GM19238 (cell line): Measurements from ENCODE around the gene PIGR.
"Not testable (repeated sequence)": the region's sequence is repeated elsewhere in the genome, so short reads cannot be mapped to it uniquely, and the experiment has no call there.

Experiments used
- DNase-seq: peaks from one replicate; pipeline ENCODE4 v3.0.0; 2011; ENCODE audit warnings: low spot score; ENCODE audit not compliant: insufficient read length

Gene PIGR

DNA sequence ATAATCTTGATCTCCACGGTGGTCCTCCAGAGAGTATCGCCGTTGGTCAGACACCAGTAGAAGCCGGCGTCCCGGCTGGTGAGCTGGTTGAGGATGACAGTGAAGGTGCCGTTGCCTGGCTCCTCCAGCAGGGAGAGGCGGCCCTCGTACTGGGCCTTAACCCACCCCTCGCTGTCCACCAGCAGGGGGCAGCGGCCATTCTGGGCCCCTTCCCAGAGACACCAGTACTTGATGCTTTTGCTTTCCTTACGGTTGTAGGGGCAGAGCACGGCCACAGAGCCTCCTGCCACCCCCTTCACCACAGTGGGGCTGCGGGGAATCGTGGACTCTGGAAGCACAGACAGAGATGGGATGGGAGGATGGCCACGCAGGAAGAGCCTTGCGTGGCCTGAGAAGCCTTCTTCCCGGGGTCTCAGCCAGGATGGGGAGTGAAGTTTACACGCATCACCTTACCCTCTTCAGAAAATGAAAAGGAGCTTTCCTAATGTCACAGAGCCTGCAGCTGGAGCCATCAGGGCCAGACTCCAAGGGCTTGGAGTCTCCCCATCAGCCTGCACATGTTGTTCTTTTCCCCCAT lies 10.7 kb downstream of the PIGR start:
- no peak for DNase-seq

DNA sequence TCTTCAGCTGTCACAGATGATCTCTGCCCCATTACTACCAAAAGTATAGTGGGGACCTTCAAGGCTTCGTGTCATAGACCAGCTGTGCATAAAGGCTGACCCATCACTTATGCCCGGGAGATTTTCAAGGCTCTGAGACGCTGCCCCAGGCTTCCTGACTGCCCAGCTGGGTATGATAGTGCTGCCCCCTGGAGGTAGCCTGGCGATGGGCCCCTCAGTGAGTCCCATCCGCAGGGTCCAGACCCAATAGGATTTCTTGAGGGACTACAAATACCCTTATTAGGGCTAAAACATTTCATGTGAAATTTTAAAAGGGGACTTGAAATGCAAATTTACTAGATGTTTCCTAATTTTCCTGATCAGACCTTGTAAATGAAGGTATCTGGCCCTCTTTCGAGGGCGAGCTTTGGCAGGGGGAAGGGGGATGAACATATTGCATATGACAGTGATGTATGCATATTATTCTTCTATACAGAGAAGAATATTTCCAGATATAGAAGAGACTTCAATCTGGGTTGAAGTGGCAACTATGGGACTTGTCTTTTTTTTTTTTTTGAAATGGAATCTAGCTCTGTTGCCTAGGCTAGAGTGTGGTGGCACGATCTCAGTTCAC lies 12.8 kb downstream of the PIGR start:
- no peak for DNase-seq

DNA sequence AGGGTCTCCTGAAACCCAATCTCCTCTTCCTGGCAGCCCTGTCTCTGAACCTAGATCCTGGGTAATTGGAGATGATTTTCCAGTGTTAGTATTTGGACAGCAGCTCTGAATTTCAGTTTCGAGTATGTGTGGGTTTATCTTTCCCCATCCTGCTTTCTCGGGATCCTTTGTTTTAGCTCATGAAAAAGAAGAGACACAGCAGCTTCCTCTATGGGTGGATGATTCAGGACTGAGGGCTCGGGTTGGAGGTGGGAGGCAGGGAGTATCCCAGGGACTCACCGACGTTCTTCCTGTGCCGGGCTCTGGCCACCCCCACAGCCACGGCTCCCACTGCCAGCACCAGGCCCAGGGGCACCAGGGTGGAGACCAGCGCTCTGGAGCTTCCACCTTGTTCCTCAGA lies 14.1 kb downstream of the PIGR start:
- no peak for DNase-seq

DNA sequence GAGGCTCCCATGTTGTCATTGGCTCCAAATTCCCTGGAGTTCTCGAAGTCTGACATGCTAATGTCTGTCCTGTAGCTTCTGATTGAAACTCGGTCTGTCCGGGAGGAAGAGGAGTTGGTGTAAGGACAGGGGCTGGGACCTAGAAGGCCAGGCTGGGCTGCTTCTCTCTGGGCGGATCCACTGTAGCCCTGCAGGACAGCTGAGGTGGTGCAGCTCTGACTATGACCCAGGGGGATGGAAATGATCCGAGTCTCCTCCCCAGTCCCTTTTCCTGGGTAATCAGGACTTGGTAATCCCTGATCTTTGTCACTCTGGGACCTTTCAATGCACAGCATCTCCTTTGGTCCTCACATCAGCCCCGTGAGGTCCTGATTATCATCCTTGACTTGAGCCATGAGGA lies 14.6 kb downstream of the PIGR start:
- DNase-seq: no peak

DNA sequence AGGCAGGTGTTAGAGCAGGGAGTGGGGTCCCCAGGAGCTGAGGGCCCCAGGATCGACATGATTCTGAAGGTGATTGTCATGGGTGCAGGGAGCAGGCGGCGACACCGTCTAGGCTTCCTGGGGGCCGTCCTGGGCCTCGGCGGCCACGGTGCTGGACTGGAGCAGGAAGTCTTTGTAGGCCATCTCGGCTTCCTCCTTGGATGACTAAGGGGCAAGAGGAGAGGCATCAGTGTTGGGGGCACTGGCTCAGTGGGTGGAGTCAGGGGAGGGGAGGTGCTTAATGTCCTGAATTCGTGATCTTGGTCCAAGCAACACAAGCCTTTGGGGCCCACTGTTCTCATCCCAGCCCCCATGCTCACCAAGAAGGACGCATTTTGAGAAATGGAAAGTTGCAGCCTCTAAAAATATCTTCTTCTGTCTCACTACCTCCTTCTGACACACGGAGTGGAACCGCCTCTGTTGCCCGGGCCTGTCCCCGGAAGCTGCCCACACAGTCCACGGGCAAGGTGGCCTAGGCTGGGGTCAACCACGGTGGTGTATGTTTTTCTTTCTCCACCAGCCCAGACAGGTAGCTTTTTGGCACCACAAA lies 16.0 kb downstream of the PIGR start:
- peak; percentile 56 for DNase-seq

DNA sequence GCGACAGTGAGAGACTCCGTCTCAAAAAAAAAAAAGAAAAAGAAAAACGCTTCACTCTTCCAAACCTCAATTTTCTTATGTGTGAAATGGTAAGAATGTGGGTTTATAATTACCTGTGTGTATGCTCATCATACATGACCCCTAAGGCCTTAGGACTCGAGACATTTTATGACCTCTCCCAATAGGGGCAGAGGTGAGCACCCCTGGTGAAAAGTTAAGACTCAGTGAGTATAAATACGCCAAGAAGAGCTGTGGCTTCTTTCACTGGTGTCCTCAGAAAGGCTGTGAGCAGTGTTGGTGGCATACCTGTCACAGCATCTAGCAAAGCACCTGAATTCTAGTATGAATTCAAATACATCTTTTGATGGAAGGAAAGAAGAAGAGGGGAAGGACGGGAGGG lies 16.7 kb downstream of the PIGR start:
- no peak for DNase-seq

DNA sequence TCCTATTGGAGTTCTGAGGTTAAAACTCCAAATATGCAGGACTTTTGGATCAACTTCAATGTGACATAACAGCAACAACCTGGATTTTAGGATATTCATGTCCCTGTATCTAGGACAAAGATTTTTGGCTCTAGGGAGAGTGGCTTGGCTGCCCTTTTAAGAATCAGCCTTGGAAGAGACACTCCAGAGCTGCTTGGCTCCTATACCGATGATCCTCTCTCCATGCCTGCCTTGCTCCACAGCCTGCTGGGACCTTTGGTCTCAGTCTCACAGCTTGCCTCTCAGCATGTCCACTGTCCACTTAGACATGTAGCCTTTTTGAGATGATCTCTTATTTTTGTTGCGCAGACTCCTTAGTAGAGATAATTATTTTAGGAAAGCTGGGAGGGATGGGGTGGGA lies 20.0 kb downstream of the PIGR start:
- DNase-seq: no peak

DNA sequence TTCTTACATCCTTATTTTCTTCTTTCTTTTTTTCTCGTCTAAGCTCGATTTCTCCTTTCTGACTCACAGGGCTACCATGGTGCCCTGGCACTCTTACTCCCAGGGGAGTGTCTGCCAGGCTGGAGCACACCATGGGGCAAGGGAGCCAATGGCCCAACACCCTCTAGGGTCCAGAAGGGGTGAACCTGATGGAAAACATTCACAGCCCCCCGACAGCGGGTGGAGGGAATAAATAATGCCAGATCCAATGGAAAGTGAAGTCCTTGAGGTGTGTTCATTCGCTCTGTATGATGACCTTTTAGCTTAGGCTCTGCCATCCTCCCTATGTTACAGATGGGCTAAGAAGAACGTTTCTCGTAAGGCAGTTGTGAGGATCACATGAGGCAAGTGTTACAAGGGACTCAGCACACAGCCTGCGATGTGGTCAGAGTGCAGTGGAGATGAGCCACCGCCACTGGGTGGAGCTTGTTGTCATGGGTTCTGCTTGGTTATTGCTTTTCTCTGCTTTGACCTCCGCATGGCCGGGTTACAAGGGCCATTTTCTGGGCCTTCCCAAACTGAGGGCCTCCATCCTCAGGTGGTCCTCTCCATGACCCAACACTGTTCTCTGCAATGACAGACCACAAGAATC lies 21.0 kb downstream of the PIGR start:
- DNase-seq: peak; percentile 53

DNA sequence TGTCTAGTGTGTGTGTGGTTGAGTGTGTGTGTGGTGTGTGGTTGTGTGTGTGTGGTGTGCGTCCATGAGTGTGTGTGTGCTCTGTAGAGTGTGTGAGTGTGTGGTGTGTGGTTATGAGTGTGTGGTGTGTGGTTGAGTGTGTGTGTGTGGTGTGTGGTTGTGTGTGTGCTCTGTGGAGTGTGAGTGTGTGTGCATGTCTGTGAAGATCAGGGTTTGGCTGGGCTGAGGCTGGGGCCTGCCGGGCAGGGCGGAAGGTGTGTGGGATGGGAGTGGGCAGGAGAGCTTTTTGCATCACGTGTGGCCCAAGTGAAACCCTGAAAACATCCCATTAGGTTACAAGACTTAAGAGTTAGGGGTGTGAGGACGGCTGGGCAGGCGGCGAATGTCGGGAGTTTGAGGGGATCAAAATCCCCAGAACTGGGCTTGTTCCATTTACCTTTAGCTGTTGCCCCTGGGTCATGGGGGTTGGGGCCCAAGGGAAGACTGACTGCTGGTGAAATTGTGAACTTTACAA lies 21.6 kb downstream of the PIGR start:
- DNase-seq: no peak

DNA sequence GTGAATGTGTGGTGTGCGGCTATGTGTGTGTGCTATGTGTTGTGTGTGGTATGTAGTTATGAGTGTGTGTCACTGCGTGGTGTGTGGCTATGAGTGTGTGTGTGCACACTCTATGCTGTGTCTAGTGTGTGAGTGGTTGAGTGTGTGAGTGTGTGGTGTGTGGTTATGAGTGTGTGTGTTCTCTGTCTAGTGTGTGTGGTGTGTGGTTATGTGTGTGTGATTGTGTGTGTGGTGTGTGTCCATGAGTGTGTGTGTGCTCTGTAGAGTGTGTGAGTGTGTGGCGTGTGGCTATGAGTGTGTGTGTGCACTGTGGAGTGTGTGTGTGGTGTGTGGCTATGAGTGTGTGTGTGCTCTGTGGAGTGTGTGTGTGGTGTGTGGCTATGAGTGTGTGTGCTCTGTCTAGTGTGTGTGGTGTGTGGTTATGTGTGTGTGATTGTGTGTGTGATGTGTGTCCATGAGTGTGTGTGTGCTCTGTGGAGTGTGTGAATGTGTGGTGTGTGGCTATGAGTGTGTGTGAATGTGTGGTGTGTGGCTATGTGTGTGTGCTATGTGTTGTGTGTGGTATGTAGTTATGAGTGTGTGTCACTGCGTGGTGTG lies 22.2 kb downstream of the PIGR start:
- DNase-seq: not testable (repeated sequence)

DNA sequence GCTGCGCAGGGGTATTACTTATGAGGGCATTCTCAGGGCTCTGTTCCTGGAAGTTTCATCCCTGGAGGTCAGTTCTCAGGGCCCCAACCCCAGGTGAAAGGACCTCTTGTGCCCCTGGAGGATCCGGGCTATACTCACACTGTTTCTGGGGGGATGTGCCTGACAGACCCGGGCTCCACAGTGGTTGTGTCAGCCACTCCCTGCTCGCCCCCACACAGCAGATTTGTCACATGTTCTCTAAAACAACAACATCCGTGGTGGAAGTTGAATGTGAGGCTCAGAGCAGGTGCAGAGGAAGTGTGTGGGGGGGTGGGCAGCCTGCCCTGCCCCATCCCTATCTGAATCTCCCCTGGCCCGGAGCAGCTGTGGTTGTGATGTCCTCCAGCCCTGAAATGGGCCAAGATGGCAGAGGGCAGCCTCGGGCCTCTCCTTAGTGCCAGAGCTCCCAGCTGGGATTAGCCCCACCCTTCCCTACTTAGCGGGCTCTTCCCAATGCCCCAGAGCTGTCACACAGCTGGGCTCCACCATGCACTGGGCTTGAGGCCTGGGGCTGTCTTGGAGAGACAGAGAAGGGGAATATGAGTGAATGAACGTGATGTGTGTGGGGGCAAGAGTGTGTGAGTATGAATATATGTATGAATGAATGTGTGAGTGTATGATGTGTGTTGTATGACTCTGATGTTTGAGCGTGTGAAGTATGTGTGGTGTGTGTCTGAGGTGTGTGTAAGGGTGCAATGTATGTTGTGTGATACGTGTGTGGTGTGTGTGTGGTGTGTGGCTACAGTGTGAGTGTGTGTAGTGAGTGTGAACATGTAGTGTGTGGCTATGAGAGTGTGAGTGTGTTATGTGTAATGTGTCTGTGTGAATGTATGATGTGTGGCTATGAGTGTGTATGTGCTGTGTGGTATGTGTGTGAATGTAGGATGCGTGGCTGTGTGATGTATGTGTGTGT lies 23.0 kb downstream of the PIGR start:
- no peak for DNase-seq

DNA sequence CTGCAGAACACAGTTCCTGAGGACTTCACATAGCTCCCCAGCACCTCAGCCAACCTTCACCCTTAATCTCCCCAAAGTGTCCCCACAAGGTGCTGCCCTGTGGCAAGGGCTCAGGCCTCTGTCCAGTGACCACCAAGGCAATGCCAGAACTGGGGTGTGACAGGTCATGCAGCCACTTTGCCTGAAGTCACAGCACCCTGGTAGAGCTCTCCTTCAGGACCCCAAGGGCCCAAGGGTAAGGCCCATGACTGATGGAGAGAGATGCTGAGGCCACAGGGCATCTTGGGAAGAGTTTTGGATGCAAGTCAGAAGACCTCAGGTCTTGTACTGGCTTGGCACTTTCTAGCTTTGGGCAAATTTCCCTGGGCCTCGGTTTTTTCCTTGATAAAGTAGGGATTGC lies 23.7 kb downstream of the PIGR start:
- DNase-seq: no peak

DNA sequence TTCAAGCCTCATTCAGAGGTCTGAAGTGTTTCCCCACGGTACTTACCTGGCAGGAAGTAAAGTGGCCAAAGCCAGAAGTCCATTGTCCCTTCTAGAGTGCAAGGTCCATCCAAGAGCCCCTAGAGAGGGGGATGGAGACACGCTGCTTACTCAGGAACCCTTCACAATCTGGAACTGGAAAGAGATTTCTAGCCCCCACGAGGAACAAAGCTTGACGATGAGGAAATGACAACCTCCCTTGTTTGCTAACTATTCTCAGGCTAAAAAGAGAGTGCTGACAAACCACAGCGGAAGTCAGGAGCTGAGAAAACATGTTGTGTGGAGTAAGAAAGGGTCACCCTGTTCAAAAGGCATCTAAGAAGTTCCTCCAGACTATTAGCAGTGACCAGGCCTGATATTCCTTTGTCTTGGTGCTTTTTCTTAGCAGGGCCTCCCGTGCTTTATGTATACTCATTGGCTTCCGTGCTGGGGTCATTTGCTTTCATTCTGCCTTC lies 24.4 kb downstream of the PIGR start, which contains the start of gene FCMR:
Gene FCMR (minus strand): TSS at position 170 of the 494 bp plus-strand sequence. CDS start 87 bp downstream, at position 83.
- no peak for DNase-seq

DNA sequence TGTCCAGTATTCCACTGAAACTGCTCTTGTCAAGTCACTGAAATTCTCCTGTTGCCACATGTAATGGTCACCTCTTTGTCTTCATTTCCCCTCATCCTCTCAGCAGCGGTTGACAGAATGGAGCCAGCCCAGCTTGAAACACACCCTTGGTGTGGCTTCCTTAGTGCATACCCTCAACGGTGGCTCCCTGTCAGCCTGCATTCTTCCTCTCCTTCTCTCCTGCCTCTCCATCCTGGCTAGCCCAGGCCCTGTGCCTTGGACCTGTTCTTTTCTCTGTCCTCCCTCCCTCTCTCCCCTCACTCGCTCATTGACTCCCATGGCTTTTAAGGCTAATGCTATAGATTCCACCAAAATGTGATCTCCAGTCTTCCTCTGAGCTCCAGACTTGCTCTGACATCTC lies 28.2 kb downstream of the PIGR start:
- DNase-seq: no peak

DNA sequence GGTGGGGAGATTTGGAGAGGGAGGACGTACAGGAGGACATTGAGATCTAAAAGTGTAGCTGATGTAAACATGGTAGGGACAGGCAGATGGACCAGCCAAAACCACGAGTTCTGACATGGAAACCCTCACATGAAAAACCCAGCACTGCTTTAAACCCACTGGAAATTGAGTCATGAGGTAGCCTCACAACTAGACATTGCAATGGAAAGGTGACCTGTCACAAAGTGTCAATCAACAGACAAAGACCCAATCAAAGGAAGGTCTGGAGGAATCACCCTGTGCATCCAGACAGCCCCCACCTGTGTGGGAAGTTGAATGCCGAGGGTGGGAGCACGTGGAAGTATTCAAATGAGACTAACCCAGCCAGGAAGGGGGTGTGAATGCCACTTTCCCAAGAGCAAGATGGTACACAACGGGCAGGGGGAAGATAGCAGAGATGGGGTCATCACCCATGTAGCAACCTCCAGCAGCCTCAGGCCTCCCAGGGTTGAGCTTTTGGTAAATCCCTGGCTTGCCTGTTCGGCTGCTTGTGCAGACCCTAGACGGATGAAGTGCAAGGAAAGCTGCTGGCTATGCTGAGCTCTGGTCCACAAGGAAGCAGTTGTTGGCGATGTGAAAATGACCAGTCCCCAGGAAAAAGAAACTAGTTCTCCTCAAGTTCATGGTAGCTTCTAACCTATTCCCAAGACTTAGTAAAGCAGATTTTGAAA lies 30.1 kb downstream of the PIGR start:
- no peak for DNase-seq

DNA sequence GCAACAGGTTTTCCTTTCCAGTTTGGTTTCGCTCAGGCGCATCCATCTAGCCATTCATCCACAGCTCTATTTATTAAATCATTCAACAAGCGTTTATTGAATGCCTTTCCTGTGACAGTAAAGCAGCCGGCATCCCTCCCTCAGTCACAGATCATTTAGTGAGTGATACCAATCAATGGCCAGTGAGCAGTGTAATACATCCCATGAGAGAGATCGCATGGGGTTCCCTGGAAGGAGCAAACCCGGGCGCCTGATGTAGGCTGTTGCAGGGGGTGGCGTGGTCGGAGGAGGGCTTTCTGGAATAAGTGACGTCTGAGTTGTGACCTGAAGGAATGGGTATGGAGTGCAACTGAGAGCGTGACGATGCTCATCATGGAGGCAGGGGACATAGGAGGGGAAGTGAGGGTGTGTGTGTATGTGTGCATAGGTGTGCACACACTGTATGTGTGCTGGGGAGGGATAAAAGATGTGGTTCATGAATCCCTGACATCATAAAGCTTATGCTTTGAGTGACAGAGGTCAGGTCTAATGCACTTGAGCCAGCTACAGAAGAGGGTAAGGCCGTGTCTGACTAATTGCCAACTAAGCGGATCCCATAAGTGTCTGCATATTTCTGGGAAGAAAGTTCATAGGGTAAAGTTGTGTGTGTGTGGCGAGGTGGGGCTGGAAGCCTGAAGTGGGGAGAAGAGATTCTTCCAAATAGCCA lies 31.1 kb downstream of the PIGR start:
- DNase-seq: no peak

DNA sequence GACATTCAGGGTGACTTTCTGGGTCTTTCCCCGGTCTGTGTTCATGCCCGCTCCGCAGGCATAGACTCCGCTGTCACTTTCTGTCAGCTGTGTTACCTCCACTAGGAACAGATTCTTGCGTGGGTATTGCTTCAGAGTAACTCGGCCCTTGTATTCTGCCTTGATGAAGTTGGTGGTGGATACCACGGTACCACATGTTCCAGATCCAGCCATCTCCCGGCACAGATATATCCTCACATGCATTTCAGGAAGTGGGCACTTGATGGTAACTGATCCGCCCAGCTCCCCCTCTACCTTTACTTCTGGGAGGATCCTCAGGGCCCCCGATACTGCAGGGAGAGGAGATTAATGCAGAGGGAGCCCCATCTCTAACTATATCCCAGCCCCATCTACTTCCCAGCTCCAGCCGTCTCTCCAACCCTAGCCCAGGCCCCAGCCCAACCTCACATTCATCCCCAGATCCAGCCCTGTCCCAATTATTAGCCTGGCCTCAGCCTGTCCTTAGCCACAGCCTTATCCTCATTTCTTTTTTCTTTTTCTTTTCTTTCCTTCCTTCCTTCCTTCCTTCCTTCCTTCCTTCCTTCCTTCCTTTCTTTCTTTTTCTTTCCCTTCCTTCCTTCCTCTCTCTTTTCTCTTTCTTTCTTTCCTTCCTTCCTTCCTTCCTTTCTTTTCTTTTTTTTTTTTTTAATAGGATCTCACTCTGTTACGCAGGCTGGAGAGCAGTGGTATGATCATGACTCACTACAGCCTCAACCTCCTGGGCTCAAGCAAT lies 32.3 kb downstream of the PIGR start:
- DNase-seq: no peak

DNA sequence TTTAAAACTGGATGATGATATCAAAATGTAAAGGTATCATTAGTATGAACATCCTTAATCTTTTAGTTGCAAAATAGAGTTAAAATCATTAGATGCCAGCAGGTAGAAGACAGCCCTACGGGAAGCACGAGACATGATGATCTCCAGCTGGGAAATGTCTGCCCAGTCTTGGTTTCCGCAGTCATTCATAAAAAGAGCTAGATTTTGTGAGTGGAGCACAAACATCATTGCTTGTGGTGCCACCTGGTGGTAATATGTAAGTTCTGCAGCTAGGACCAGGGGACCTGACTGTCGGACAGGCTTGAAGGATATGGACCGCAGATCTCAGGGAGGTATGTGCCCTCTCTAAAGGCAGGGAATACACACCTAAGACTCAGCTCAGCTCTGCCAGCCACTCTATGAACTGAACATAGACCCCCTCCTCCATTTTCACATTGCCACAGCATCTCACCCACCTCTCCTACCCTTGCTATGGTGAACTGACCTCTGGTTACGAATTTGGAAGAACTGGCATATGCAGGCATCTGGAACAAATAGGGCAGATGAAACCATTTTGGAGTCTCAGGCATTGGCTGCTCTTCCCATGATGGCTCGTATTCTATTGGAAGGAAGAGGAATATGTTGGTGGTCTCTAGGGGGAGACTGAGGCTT lies 33.7 kb downstream of the PIGR start:
- DNase-seq: peak; percentile 60
